Right lobe of liver (tissue), 6 donors: ENCODE data around the gene SHISA7. TPM values are rescaled to one million over a fixed set of nuclear protein-coding genes. Genes with fewer than 3 reads are reported as not detected.

Experiments used
- ATAC-seq, 4 donors: fragments of 200-7000 bp; cut with Tn5 transposase; one replicate each; pipeline ENCODE4 v1.9.1; 2020; ENCODE audit warnings: mild to moderate bottlenecking in 4 of 4, moderate library complexity in 4 of 4
- DNase-seq, 3 donors: peaks; one replicate each; pipeline ENCODE4 v3.0.0-alpha.2; 2020
- H3K27ac ChIP-seq, 3 donors: fragments of 200-600 bp; one replicate each; pipeline ENCODE4 v1.8.0; 2022
- H3K27me3 ChIP-seq, 2 donors: fragments of 200-600 bp; one replicate each; pipeline ENCODE4 v1.8.0; 2022
- H3K36me3 ChIP-seq, 4 donors: fragments of 200-600 bp; sonication (generic) in 1 of 4; one replicate each; pipeline versions ENCODE4 v1.5.1 to v1.8.0; 2017 to 2022; ENCODE audit warnings: control low read depth in 1 of 4
- H3K4me1 ChIP-seq, 4 donors: fragments of 200-600 bp; sonication (generic) in 1 of 4; one replicate each; pipeline versions ENCODE4 v1.5.1 to v1.8.0; 2017 to 2022; ENCODE audit warnings: control low read depth in 1 of 4
- H3K4me3 ChIP-seq, 3 donors: fragments of 200-600 bp; one replicate each; pipeline ENCODE4 v1.8.0; 2022
- H3K9me3 ChIP-seq, 4 donors: fragments of 200-600 bp; sonication (generic) in 1 of 4; one replicate each; pipeline versions ENCODE4 v1.5.1 to v1.8.0; 2017 to 2022; ENCODE audit warnings: control low read depth in 1 of 4
- CTCF ChIP-seq, 4 donors: fragments of 200-600 bp in 3 of 4; fragments of 450-650 bp in 1 of 4; IDR thresholded peaks; one replicate each; pipeline versions ENCODE4 v1.5.1 to v1.8.0; 2016 to 2022; ENCODE audit warnings: antibody characterized with exemption in 4 of 4, mild to moderate bottlenecking in 2 of 4
- POLR2A ChIP-seq: fragments of 450-650 bp; IDR thresholded peaks from one replicate; pipeline ENCODE4 v1.6.1; 2017; ENCODE audit warnings: antibody characterized with exemption, mild to moderate bottlenecking
- WGBS: methylation state at CpG from one replicate; pipeline ENCODE4 v1.1.6; 2018; ENCODE audit warnings: low coverage, low lambda C conversion rate; ENCODE audit not compliant: insufficient coverage; ENCODE audit errors: missing lambda C conversion rate; 5-methylcytosine and 5-hydroxymethylcytosine counted together
- intact Hi-C, 2 donors: fragments of 100-400 bp; cut with DNase I; formaldehyde crosslinking; loops; one replicate each; pipeline versions ENCODE4 v1.11.2 to v1.14.1; 2022
- total RNA-seq, 6 experiments: library from RNA; depleted of rRNA in 2 of 6; stranded (reverse); fragments of >200 nt in 2 of 6; fragmentation: NEBNext Ultra II Directional in 3 of 6; extraction: Animal tissue kit (Norgen Biotek cat#: 25700) in 3 of 6; gene quantifications; one replicate each; pipeline versions ENCODE4 v1.1.0 to v1.2.4, GENCODE V29; 2016 to 2023
- donor health status: DM: no; HTN: yes; CAD: no.
- donor health status: DM: no; HTN: no; CAD: no.
- donor health status: DM: no; HTN: no; CAD: no.
- donor health status: DM: no; HTN: yes; CAD: no.
- donor health status: DM: no; HTN: yes; CAD: no.

The SHISA7 gene
- total RNA-seq, 6 experiments from 2014 or later, result 0.04 TPM; not detected in 5

GRCh38 chr19:55468054-55468393 lies 24.9 kb upstream of the SHISA7 start:
- H3K27ac ChIP-seq, result no peak overlapping the region
- H3K36me3 ChIP-seq, result no peaks in the 10 kb centered on the region
- TF ChIP-seq CTCF (IDR thresholded peaks at IDR 0.05) (peak in 1 of 4 donors; percentile 1), POLR2A (no peak)
- H3K4me3 ChIP-seq, result no peak overlapping the region
- H3K4me1 ChIP-seq, result peaks cover 0 to 16% (median 5%) of the 10 kb centered on the region in 4 donors
- WGBS, result 22% methylated on average over 4 of the region's 4 CpGs
- no peak for ATAC-seq
- intact Hi-C loops, result no loop called here
- no peaks in the 10 kb centered on the region for H3K9me3 ChIP-seq
- H3K27me3 ChIP-seq, result no peaks in the 10 kb centered on the region
- DNase-seq, result no peak

- Histone ChIP-seq H3K4me1 (peaks cover 0 to 16% (median 5%) of the 10 kb centered on the region in 4 donors), H3K4me3 (no peak overlapping the region), H3K27ac (peak overlapping the region in 2 of 3 donors; percentile 46 to 84), H3K36me3 (no peaks in the 10 kb centered on the region), H3K27me3 (no peaks in the 10 kb centered on the region), H3K9me3 (no peaks in the 10 kb centered on the region)
- DNase-seq (peak; percentile 77 to 82 (median 80)), ATAC-seq (peak; percentile 90 to 99 (median 92))
- intact Hi-C loops, result no loop called here
- TF ChIP-seq POLR2A, result peak; percentile 14
- TF ChIP-seq CTCF (IDR thresholded peaks at IDR 0.05), result peak; percentile 98 to 100 (median 100)
- WGBS, result 38% methylated on average over 12 of the region's 29 CpGs
Measured at GRCh38 chr19:55467236-55468053, 24.3 kb upstream of the SHISA7 start.

GRCh38 chr19:55466241-55466614 lies 23.1 kb upstream of the SHISA7 start:
- TF ChIP-seq CTCF (IDR thresholded peaks at IDR 0.05), result no peak
- TF ChIP-seq POLR2A, result no peak
- intact Hi-C loops, result no loop called here
- Histone ChIP-seq H3K27ac (peak overlapping the region in 1 of 3 donors; percentile 84), H3K4me1 (peaks cover 0 to 16% (median 5%) of the 10 kb centered on the region in 4 donors), H3K4me3 (no peak overlapping the region), H3K36me3 (no peaks in the 10 kb centered on the region), H3K9me3 (no peaks in the 10 kb centered on the region), H3K27me3 (no peaks in the 10 kb centered on the region)
- WGBS, result 84% methylated on average over 4 of the region's 4 CpGs
- DNase-seq, result no peak
- ATAC-seq, result no peak

GRCh38 chr19:55465460-55466240 lies 22.6 kb upstream of the SHISA7 start:
- no peak overlapping the region for H3K27ac ChIP-seq
- no peak overlapping the region for H3K4me3 ChIP-seq
- peaks cover 0 to 16% (median 5%) of the 10 kb centered on the region in 4 donors for H3K4me1 ChIP-seq
- H3K36me3 ChIP-seq, result no peaks in the 10 kb centered on the region
- intact Hi-C loops, result no loop called here
- ATAC-seq (no peak), DNase-seq (no peak)
- no peaks in the 10 kb centered on the region for H3K9me3 ChIP-seq
- WGBS, result 76% methylated on average over 3 of the region's 11 CpGs
- no peak for TF ChIP-seq POLR2A
- TF ChIP-seq CTCF (IDR thresholded peaks at IDR 0.05), result no peak
- H3K27me3 ChIP-seq, result no peaks in the 10 kb centered on the region
